ENCODE data around the gene HCRTR2.

GRCh38 chr6:55282115-55282514 is 107.8 kb downstream of the HCRTR2 start:
- TF ChIP-seq CTCF (IDR thresholded peaks at IDR 0.05) (no peak), POLR2A (IDR thresholded peaks at IDR 0.05) (no peak), EP300 (IDR thresholded peaks at IDR 0.05) (no peak)
